ENCODE measurements around the gene FSTL5.

GRCh38 chr4:161629694-161630441, 533.9 kb downstream of the FSTL5 start:
- no peak for TF ChIP-seq ZC3H10 (CRISPR knock-in tag; IDR thresholded peaks at IDR 0.05)
- TF ChIP-seq, protein P1, sequence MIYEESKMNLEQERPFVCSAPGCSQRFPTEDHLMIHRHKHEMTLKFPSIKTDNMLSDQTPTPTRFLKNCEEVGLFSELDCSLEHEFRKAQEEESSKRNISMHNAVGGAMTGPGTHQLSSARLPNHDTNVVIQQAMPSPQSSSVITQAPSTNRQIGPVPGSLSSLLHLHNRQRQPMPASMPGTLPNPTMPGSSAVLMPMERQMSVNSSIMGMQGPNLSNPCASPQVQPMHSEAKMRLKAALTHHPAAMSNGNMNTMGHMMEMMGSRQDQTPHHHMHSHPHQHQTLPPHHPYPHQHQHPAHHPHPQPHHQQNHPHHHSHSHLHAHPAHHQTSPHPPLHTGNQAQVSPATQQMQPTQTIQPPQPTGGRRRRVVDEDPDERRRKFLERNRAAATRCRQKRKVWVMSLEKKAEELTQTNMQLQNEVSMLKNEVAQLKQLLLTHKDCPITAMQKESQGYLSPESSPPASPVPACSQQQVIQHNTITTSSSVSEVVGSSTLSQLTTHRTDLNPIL (CRISPR knock-in tag; IDR thresholded peaks at IDR 0.05; ENCODE audit: low read depth), result no peak
- no peak for TF ChIP-seq ZFP3 (CRISPR knock-in tag; IDR thresholded peaks at IDR 0.05)
- TF ChIP-seq TSHZ2 (CRISPR knock-in tag; IDR thresholded peaks at IDR 0.05), result no peak
- TF ChIP-seq BACH2 (CRISPR knock-in tag; IDR thresholded peaks at IDR 0.05; ENCODE audit: borderline replicate concordance), result no peak
- TF ChIP-seq ARNTL (CRISPR knock-in tag; IDR thresholded peaks at IDR 0.05; ENCODE audit: borderline replicate concordance, low read depth), result no peak
- TF ChIP-seq, protein P2, sequence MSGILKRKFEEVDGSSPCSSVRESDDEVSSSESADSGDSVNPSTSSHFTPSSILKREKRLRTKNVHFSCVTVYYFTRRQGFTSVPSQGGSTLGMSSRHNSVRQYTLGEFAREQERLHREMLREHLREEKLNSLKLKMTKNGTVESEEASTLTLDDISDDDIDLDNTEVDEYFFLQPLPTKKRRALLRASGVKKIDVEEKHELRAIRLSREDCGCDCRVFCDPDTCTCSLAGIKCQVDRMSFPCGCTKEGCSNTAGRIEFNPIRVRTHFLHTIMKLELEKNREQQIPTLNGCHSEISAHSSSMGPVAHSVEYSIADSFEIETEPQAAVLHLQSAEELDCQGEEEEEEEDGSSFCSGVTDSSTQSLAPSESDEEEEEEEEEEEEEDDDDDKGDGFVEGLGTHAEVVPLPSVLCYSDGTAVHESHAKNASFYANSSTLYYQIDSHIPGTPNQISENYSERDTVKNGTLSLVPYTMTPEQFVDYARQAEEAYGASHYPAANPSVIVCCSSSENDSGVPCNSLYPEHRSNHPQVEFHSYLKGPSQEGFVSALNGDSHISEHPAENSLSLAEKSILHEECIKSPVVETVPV (CRISPR knock-in tag; IDR thresholded peaks at IDR 0.05), result no peak
- TF ChIP-seq PATZ1 (CRISPR knock-in tag; IDR thresholded peaks at IDR 0.05; ENCODE audit: borderline replicate concordance), result no peak
- no peak for TF ChIP-seq RARB (CRISPR knock-in tag; IDR thresholded peaks at IDR 0.05)
- TF ChIP-seq SNAI2 (CRISPR knock-in tag; IDR thresholded peaks at IDR 0.05), result no peak
- TF ChIP-seq TCF4 (CRISPR knock-in tag; IDR thresholded peaks at IDR 0.05; ENCODE audit: borderline replicate concordance), result no peak
- TF ChIP-seq OSR1 (CRISPR knock-in tag; IDR thresholded peaks at IDR 0.05), result no peak
- TF ChIP-seq GLIS3 (CRISPR knock-in tag; IDR thresholded peaks at IDR 0.05), result no peak

All from SK-N-SH treated with all-trans-retinoic acid at 6 μM for 48 hours (cell line).